Gastroesophageal sphincter (tissue), 3 donors: ENCODE results near the gene SLC8A1.

Source experiments
- CTCF ChIP-seq, 4 experiments: fragments of 200-600 bp in 2 of 4; fragments of 450-650 bp in 2 of 4; sonication (generic) in 1 of 4; IDR thresholded peaks; one replicate each; pipeline ENCODE4 v1.5.1; 2017 to 2019; ENCODE audit warnings: antibody characterized with exemption in 4 of 4, mild to moderate bottlenecking in 2 of 4, moderate library complexity in 2 of 4
- EP300 ChIP-seq: sonication (generic); formaldehyde crosslinking; IDR thresholded peaks from one replicate; pipeline ENCODE4 v1.6.1; 2017; ENCODE audit warnings: antibody characterized with exemption, mild to moderate bottlenecking
- POLR2A ChIP-seq, 2 donors: fragments of 450-650 bp; IDR thresholded peaks; one replicate each; pipeline ENCODE4 v1.6.1; 2017; ENCODE audit warnings: antibody characterized with exemption in 2 of 2, mild to moderate bottlenecking in 2 of 2, moderate library complexity in 1 of 2

DNA sequence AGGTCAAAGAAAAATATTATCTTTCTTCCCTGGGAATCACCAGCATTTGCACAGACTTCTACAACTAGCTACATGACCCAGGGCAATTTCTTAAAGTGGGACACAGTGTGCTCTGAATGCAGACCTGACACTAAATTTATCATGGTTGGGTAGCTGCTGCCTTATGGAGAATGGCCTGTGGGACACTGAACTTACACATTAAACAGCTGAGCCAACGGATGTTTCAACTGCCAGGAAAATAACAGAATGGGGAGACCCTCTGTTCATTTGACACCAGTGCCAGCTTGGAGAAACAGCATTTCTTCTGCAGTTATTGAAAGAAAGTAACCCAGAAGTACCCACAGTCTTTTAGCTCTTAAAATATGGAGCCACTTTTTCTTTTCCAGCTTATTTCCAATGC, 54.1 kb downstream of the SLC8A1 start:
- TF ChIP-seq POLR2A (IDR thresholded peaks at IDR 0.05) (no peak), CTCF (IDR thresholded peaks at IDR 0.05) (no peak), EP300 (no peak)
